Measurements from ENCODE around the gene KBTBD13.
"Not testable (repeated sequence)": the region's sequence is repeated elsewhere in the genome, so short reads cannot be mapped to it uniquely, and the experiment has no call there.

The KBTBD13 gene

GRCh38 chr15:65076486-65077290 lies at the start of gene KBTBD13:
Gene KBTBD13 (plus strand): TSS chr15:65076746. CDS start chr15:65076816, 70 bp downstream.
- no peak for DNase-seq (ENCODE audit: low spot score)

GRCh38 chr15:65026756-65027155 lies 49.8 kb upstream of the KBTBD13 start:
- no peak for DNase-seq (ENCODE audit: low spot score)

GRCh38 chr15:65027593-65027992 lies 49.0 kb upstream of the KBTBD13 start:
- no peak for DNase-seq (ENCODE audit: low spot score)

- no peak for DNase-seq (ENCODE audit: low spot score)
Observed at GRCh38 chr15:65028338-65028737, 48.2 kb upstream of the KBTBD13 start.

- DNase-seq (ENCODE audit: low spot score) = peak; percentile 99
Observed at GRCh38 chr15:65028921-65029735, 47.4 kb upstream of the KBTBD13 start, which contains the start of gene MTFMT. Gene MTFMT (minus strand): TSS chr15:65029639. CDS start chr15:65029613, 26 bp downstream.

GRCh38 chr15:65029736-65030208 lies 46.8 kb upstream of the KBTBD13 start:
- no peak for DNase-seq (ENCODE audit: low spot score)

- peak; percentile 57 for DNase-seq (ENCODE audit: low spot score)
Observed at GRCh38 chr15:65032801-65033537, 43.6 kb upstream of the KBTBD13 start.

GRCh38 chr15:65033659-65034269 lies 42.8 kb upstream of the KBTBD13 start:
- DNase-seq (ENCODE audit: low spot score) = peak; percentile 46

GRCh38 chr15:65034719-65035118 lies 41.8 kb upstream of the KBTBD13 start:
- no peak for DNase-seq (ENCODE audit: low spot score)

GRCh38 chr15:65037309-65037708 lies 39.2 kb upstream of the KBTBD13 start:
- DNase-seq (ENCODE audit: low spot score) = no peak

GRCh38 chr15:65038428-65038827 lies 38.1 kb upstream of the KBTBD13 start:
- no peak for DNase-seq (ENCODE audit: low spot score)

GRCh38 chr15:65038836-65039235 lies 37.7 kb upstream of the KBTBD13 start:
- DNase-seq (ENCODE audit: low spot score) = no peak

- DNase-seq (ENCODE audit: low spot score) = no peak
Observed at GRCh38 chr15:65040461-65040860, 36.1 kb upstream of the KBTBD13 start.

GRCh38 chr15:65041787-65042186 lies 34.8 kb upstream of the KBTBD13 start:
- no peak for DNase-seq (ENCODE audit: low spot score)

- no peak for DNase-seq (ENCODE audit: low spot score)
Observed at GRCh38 chr15:65042776-65043327, 33.7 kb upstream of the KBTBD13 start.

- DNase-seq (ENCODE audit: low spot score) = not testable (repeated sequence)
Observed at GRCh38 chr15:65044218-65044617, 32.3 kb upstream of the KBTBD13 start.

- no peak for DNase-seq (ENCODE audit: low spot score)
Observed at GRCh38 chr15:65044724-65045481, 31.6 kb upstream of the KBTBD13 start, which contains the start of gene SLC51B. Gene SLC51B (plus strand): TSS chr15:65045387. CDS start chr15:65050005, 4,618 bp downstream.

- DNase-seq (ENCODE audit: low spot score) = no peak
Observed at GRCh38 chr15:65048241-65048640, 28.3 kb upstream of the KBTBD13 start.

- DNase-seq (ENCODE audit: low spot score) = peak; percentile 98
Observed at GRCh38 chr15:65049418-65049840, 27.1 kb upstream of the KBTBD13 start.

GRCh38 chr15:65050270-65050669 lies 26.3 kb upstream of the KBTBD13 start:
- no peak for DNase-seq (ENCODE audit: low spot score)

Data from germinal center (tissue), 1 donor.